Endodermal cell (in vitro differentiated cells): Measurements from ENCODE around the gene ATRNL1. TPM values are rescaled to one million over a fixed set of nuclear protein-coding genes. Genes with fewer than 3 reads are reported as not detected.

Experiments
- DNase-seq: peaks from one replicate; pipeline ENCODE4 v3.0.0-alpha.2; 2017
- H3K27ac ChIP-seq: 2 replicates; pipeline ENCODE4 v1.5.1; 2013; ENCODE audit warnings: mild to moderate bottlenecking, low read depth, low read length, moderate library complexity
- H3K27me3 ChIP-seq: 2 replicates; pipeline ENCODE4 v1.6.1; 2013; ENCODE audit warnings: mild to moderate bottlenecking, low read length, moderate library complexity; ENCODE audit not compliant: insufficient read depth, control insufficient read depth, poor library complexity, severe bottlenecking
- H3K36me3 ChIP-seq: 2 replicates; pipeline ENCODE4 v1.7.0; 2013; ENCODE audit warnings: mild to moderate bottlenecking, low read length, moderate library complexity; ENCODE audit not compliant: control insufficient read depth, insufficient read depth
- H3K4me1 ChIP-seq: one replicate; pipeline ENCODE4 v1.7.0; 2013; ENCODE audit warnings: low read length; ENCODE audit not compliant: control insufficient read depth, insufficient read depth
- H3K4me3 ChIP-seq: 2 replicates; pipeline ENCODE4 v1.5.1; 2013; ENCODE audit warnings: mild to moderate bottlenecking, low read length, moderate library complexity
- H3K9ac ChIP-seq: 2 replicates; pipeline ENCODE4 v1.6.1; 2013; ENCODE audit warnings: mild to moderate bottlenecking, low read length, moderate library complexity; ENCODE audit not compliant: poor library complexity, severe bottlenecking; ENCODE audit errors: extremely low read depth
- H3K9me3 ChIP-seq: 2 replicates; pipeline ENCODE4 v1.6.1; 2013; ENCODE audit warnings: mild to moderate bottlenecking, low read length, moderate library complexity; ENCODE audit not compliant: control insufficient read depth
- H3K27ac Mint-ChIP-seq: 2 replicates; pipeline ENCODE4 v1.8.0; 2020; ENCODE audit warnings: mixed read lengths
- H3K27me3 Mint-ChIP-seq: 2 replicates; pipeline ENCODE4 v1.8.0; 2021; ENCODE audit warnings: mild to moderate bottlenecking, mixed read lengths; ENCODE audit not compliant: insufficient read depth
- H3K36me3 Mint-ChIP-seq: 2 replicates; pipeline ENCODE4 v1.8.0; 2020; ENCODE audit warnings: low read depth, mixed read lengths
- H3K4me1 Mint-ChIP-seq: 2 replicates; pipeline ENCODE4 v1.8.0; 2020; ENCODE audit warnings: mixed read lengths
- H3K4me3 Mint-ChIP-seq: 2 replicates; pipeline ENCODE4 v1.8.0; 2020; ENCODE audit warnings: mild to moderate bottlenecking, moderate library complexity, mixed read lengths
- H3K9me3 Mint-ChIP-seq: 2 replicates; pipeline ENCODE4 v1.8.0; 2020; ENCODE audit warnings: mild to moderate bottlenecking, mixed read lengths
- WGBS, 2 experiments: methylation state at CpG; one replicate each; pipeline versions ENCODE4 v1.1.5 to v1.1.7; 2013; ENCODE audit warnings: missing lambda C conversion rate in 2 of 2, mixed read lengths in 1 of 2; ENCODE audit not compliant: insufficient coverage in 1 of 2, insufficient read length in 1 of 2; 5-methylcytosine and 5-hydroxymethylcytosine counted together
- total RNA-seq, 2 donors: library from RNA; stranded (reverse); fragmentation: NEBNext Ultra II Directional in 1 of 2; extraction: Animal tissue kit (Norgen Biotek cat#: 25700) in 1 of 2; gene quantifications; 2 replicates in 1 of 2; 3 replicates in 1 of 2; pipeline ENCODE4 v1.2.1, GENCODE V29; 2021
- TF ChIP-seq, protein P1 (sequence below): fragments of 200-600 bp; sonication (generic); conservative IDR thresholded peaks from 2 replicates; pipeline ENCODE4 v1.5.0; 2021; ENCODE audit warnings: antibody characterized with exemption, mild to moderate bottlenecking

Gene ATRNL1
- total RNA-seq, 2 donors from 2014 or later: 8.0 to 9.0 TPM

DNA sequence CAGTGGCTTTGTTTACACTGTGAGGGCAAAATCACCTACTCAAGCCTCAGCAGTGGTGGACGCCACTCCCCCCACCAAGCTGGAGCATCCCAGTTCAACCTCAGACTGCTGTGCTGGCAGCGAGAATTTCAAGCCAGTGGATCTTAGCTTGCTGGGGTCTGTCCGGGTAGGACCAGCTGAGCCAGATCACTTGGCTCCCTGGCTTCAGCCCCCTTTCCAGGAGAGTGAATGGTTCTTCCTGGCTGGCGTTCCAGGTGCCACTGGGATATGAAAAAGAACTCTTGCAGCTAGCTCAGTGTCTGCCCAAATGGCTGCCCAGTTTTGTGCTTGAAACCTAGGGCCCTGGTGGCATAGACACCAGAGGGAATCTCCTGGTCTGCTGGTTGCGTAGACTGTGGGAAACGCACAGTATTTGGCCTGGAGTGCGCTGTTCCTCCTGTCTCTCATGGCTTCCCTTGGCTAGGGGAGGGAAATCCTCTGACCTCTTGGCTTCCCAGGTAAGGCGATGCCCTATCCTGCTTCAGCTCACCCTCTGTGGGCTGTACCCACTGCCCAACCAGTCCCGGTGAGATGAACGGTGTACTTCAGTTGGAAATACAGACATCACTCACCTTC, 398.5 kb downstream of the ATRNL1 start:
- no peaks in the 10 kb centered on the region for H3K9me3 ChIP-seq
- no peaks in the 10 kb centered on the region for H3K36me3 Mint-ChIP-seq
- no peak overlapping the region for H3K27ac ChIP-seq
- no peak overlapping the region for H3K27ac Mint-ChIP-seq
- H3K4me3 ChIP-seq: no peak overlapping the region
- 93% methylated on average over 6 to 10 of the region's 10 CpGs for WGBS, 2 experiments
- DNase-seq: no peak
- H3K9ac ChIP-seq: no peak overlapping the region
- no peak overlapping the region for H3K4me3 Mint-ChIP-seq
- H3K27me3 ChIP-seq: no peaks in the 10 kb centered on the region
- no peaks in the 10 kb centered on the region for H3K36me3 ChIP-seq
- no peaks in the 10 kb centered on the region for H3K9me3 Mint-ChIP-seq
- H3K4me1 ChIP-seq: no peaks in the 10 kb centered on the region
- TF ChIP-seq, protein P1, sequence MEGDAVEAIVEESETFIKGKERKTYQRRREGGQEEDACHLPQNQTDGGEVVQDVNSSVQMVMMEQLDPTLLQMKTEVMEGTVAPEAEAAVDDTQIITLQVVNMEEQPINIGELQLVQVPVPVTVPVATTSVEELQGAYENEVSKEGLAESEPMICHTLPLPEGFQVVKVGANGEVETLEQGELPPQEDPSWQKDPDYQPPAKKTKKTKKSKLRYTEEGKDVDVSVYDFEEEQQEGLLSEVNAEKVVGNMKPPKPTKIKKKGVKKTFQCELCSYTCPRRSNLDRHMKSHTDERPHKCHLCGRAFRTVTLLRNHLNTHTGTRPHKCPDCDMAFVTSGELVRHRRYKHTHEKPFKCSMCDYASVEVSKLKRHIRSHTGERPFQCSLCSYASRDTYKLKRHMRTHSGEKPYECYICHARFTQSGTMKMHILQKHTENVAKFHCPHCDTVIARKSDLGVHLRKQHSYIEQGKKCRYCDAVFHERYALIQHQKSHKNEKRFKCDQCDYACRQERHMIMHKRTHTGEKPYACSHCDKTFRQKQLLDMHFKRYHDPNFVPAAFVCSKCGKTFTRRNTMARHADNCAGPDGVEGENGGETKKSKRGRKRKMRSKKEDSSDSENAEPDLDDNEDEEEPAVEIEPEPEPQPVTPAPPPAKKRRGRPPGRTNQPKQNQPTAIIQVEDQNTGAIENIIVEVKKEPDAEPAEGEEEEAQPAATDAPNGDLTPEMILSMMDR: no peak
- no peaks in the 10 kb centered on the region for H3K27me3 Mint-ChIP-seq
- H3K4me1 Mint-ChIP-seq: no peaks in the 10 kb centered on the region

DNA sequence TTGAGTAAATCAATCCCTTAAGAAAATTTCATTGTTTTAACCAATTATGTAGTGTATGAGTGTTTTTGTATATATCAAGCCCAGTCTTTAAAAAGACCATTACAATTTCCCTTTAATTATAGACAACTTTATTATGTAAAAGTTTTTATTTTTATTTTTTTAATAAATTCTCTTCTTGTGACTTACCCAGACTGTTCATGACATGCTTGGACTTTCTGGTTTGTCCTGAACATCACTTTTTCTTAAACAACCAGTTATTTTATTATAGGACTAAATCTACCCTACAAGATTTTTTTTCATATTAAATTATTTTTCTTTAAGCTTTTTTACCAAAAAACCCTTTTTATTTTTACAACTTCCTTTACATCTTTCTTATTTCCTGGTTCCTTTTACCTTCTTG, 410.4 kb downstream of the ATRNL1 start:
- H3K9ac ChIP-seq: no peak overlapping the region
- no peaks in the 10 kb centered on the region for H3K27me3 ChIP-seq
- no peaks in the 10 kb centered on the region for H3K36me3 ChIP-seq
- H3K9me3 ChIP-seq: peaks cover 39% of the 10 kb centered on the region
- H3K27ac ChIP-seq: no peak overlapping the region
- H3K4me1 ChIP-seq: no peaks in the 10 kb centered on the region
- DNase-seq: no peak
- Mint-ChIP-seq H3K4me3 (no peak overlapping the region), H3K36me3 (no peaks in the 10 kb centered on the region), H3K4me1 (no peaks in the 10 kb centered on the region), H3K27me3 (no peaks in the 10 kb centered on the region), H3K27ac (no peak overlapping the region), H3K9me3 (peaks cover 51% of the 10 kb centered on the region)
- H3K4me3 ChIP-seq: peak overlapping the region; percentile 40
- TF ChIP-seq, protein P1: no peak

DNA sequence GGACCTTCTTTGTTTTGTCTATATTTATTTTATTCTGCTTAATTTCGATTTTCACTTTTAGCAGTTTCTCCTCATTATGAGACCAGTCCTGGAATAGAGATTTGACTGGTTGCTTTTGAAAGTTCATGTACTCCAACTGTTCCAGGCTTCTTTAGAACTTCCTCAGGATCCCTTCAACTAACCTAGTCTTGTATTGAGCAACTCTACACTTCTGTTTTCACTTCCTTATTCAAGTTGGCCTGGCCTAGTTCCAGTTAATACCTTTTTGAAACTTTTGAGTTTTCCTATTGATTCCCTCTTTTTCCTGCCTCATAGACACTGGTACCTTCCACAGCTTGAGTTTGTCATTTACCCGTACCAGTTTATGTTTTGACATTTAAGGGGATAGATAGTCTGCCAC, 421.7 kb downstream of the ATRNL1 start:
- H3K36me3 Mint-ChIP-seq: no peaks in the 10 kb centered on the region
- Histone ChIP-seq H3K4me1 (no peaks in the 10 kb centered on the region), H3K9ac (no peak overlapping the region), H3K27ac (no peak overlapping the region), H3K36me3 (no peaks in the 10 kb centered on the region), H3K9me3 (no peaks in the 10 kb centered on the region), H3K4me3 (no peak overlapping the region), H3K27me3 (no peaks in the 10 kb centered on the region)
- no peak overlapping the region for H3K4me3 Mint-ChIP-seq
- no peaks in the 10 kb centered on the region for H3K27me3 Mint-ChIP-seq
- WGBS, 2 experiments: 82 to 100% methylated on average over 1 of the region's 2 CpGs
- DNase-seq: no peak
- TF ChIP-seq, protein P1: no peak
- H3K4me1 Mint-ChIP-seq: no peaks in the 10 kb centered on the region
- H3K27ac Mint-ChIP-seq: no peak overlapping the region
- no peaks in the 10 kb centered on the region for H3K9me3 Mint-ChIP-seq
